ENCODE data around the gene TOE1. TPM values are rescaled to one million over a fixed set of nuclear protein-coding genes. Genes with fewer than 3 reads are reported as not detected.

Gene TOE1
- total RNA-seq, 6 donors from 2014 or later: 5.4 to 16.6 (median 9.1) TPM

- Histone ChIP-seq H3K4me3 (no peak overlapping the region), H3K27me3 (no peaks in the 10 kb centered on the region), H3K9me3 (no peaks in the 10 kb centered on the region), H3K27ac (peak overlapping the region; percentile 10 to 74 (median 64)), H3K4me1 (peaks cover 17 to 20% (median 18%) of the 10 kb centered on the region in 4 donors), H3K36me3 (peaks cover 5 to 14% (median 12%) of the 10 kb centered on the region in 4 donors)
- DNase-seq (peak in 1 of 2 donors; percentile 53), ATAC-seq (ENCODE audit: low FRiP score in 2 of 2) (peak; percentile 12 to 58)
- WGBS, 2 donors: 21 to 46% methylated on average over 3 of the region's 3 CpGs
- TF ChIP-seq EP300 (IDR thresholded peaks at IDR 0.05) (no peak), POLR2A (IDR thresholded peaks at IDR 0.05) (no peak), POLR2AphosphoS5 (IDR thresholded peaks at IDR 0.05) (no peak)
- TF ChIP-seq, protein P1, sequence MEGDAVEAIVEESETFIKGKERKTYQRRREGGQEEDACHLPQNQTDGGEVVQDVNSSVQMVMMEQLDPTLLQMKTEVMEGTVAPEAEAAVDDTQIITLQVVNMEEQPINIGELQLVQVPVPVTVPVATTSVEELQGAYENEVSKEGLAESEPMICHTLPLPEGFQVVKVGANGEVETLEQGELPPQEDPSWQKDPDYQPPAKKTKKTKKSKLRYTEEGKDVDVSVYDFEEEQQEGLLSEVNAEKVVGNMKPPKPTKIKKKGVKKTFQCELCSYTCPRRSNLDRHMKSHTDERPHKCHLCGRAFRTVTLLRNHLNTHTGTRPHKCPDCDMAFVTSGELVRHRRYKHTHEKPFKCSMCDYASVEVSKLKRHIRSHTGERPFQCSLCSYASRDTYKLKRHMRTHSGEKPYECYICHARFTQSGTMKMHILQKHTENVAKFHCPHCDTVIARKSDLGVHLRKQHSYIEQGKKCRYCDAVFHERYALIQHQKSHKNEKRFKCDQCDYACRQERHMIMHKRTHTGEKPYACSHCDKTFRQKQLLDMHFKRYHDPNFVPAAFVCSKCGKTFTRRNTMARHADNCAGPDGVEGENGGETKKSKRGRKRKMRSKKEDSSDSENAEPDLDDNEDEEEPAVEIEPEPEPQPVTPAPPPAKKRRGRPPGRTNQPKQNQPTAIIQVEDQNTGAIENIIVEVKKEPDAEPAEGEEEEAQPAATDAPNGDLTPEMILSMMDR (IDR thresholded peaks at IDR 0.05): no peak
Measured at GRCh38 chr1:45348966-45349677, 9.2 kb downstream of the TOE1 start.

- H3K4me3 ChIP-seq: no peak overlapping the region
- no peak for ATAC-seq (ENCODE audit: low FRiP score in 2 of 2)
- H3K27me3 ChIP-seq: no peaks in the 10 kb centered on the region
- TF ChIP-seq POLR2A (IDR thresholded peaks at IDR 0.05): no peak
- TF ChIP-seq EP300 (IDR thresholded peaks at IDR 0.05): no peak
- TF ChIP-seq POLR2AphosphoS5 (IDR thresholded peaks at IDR 0.05): no peak
- TF ChIP-seq, protein P1 (IDR thresholded peaks at IDR 0.05): no peak
- peaks cover 17 to 20% (median 18%) of the 10 kb centered on the region in 4 donors for H3K4me1 ChIP-seq
- H3K36me3 ChIP-seq: peaks cover 0 to 2% (median 0%) of the 10 kb centered on the region in 4 donors
- H3K27ac ChIP-seq: no peak overlapping the region
- no peak for DNase-seq
- WGBS, 2 donors: 89% methylated on average over 5 of the region's 5 CpGs
- H3K9me3 ChIP-seq: no peaks in the 10 kb centered on the region
Measured at GRCh38 chr1:45351508-45351907, 11.5 kb downstream of the TOE1 start.

- TF ChIP-seq POLR2AphosphoS5 (IDR thresholded peaks at IDR 0.05) (no peak), EP300 (IDR thresholded peaks at IDR 0.05) (no peak), POLR2A (IDR thresholded peaks at IDR 0.05) (no peak)
- TF ChIP-seq, protein P1 (IDR thresholded peaks at IDR 0.05): no peak
- no peak for ATAC-seq (ENCODE audit: low FRiP score in 2 of 2)
- no peaks in the 10 kb centered on the region for H3K27me3 ChIP-seq
- peaks cover 0 to 2% (median 0%) of the 10 kb centered on the region in 4 donors for H3K36me3 ChIP-seq
- no peaks in the 10 kb centered on the region for H3K9me3 ChIP-seq
- no peak for DNase-seq
- H3K4me1 ChIP-seq: peaks cover 7 to 9% (median 8%) of the 10 kb centered on the region in 4 donors
- 62 to 86% methylated on average over 2 of the region's 2 CpGs for WGBS, 2 donors
- H3K4me3 ChIP-seq: no peak overlapping the region
- H3K27ac ChIP-seq: no peak overlapping the region
Measured at GRCh38 chr1:45353685-45354084, 13.7 kb downstream of the TOE1 start.

GRCh38 chr1:45354838-45355237, 14.9 kb downstream of the TOE1 start:
- H3K27ac ChIP-seq: no peak overlapping the region
- no peaks in the 10 kb centered on the region for H3K27me3 ChIP-seq
- H3K4me1 ChIP-seq: peaks cover 0 to 4% (median under 1%) of the 10 kb centered on the region in 4 donors
- TF ChIP-seq EP300 (IDR thresholded peaks at IDR 0.05): no peak
- TF ChIP-seq, protein P1 (IDR thresholded peaks at IDR 0.05): no peak
- no peak for TF ChIP-seq POLR2AphosphoS5 (IDR thresholded peaks at IDR 0.05)
- no peak for TF ChIP-seq POLR2A (IDR thresholded peaks at IDR 0.05)
- H3K9me3 ChIP-seq: no peaks in the 10 kb centered on the region
- WGBS, 2 donors: 92 to 97% methylated on average over 4 of the region's 4 CpGs
- no peak for DNase-seq
- H3K36me3 ChIP-seq: peaks cover 0 to 2% (median 0%) of the 10 kb centered on the region in 4 donors
- no peak overlapping the region for H3K4me3 ChIP-seq
- ATAC-seq (ENCODE audit: low FRiP score in 2 of 2): no peak

All from upper lobe of left lung (tissue), 6 donors.